HL-60 (cell line): ENCODE results near the gene LRRC58.

ENCODE experiments used
- CTCF ChIP-seq: IDR thresholded peaks from one replicate; pipeline ENCODE4 v1.5.1; 2011; ENCODE audit warnings: low read length, control low read depth, inconsistent platforms; ENCODE audit not compliant: insufficient read depth
- POLR2AphosphoS5 ChIP-seq: IDR thresholded peaks from 2 replicates; pipeline ENCODE4 v1.6.1; 2012; ENCODE audit warnings: low read depth

- TF ChIP-seq CTCF (no peak), POLR2AphosphoS5 (no peak)
Observed at GRCh38 chr3:120381503-120381902, 32.3 kb upstream of the LRRC58 start.
